Measurements from ENCODE around the gene CEP170B.

CEP170B gene

DNA sequence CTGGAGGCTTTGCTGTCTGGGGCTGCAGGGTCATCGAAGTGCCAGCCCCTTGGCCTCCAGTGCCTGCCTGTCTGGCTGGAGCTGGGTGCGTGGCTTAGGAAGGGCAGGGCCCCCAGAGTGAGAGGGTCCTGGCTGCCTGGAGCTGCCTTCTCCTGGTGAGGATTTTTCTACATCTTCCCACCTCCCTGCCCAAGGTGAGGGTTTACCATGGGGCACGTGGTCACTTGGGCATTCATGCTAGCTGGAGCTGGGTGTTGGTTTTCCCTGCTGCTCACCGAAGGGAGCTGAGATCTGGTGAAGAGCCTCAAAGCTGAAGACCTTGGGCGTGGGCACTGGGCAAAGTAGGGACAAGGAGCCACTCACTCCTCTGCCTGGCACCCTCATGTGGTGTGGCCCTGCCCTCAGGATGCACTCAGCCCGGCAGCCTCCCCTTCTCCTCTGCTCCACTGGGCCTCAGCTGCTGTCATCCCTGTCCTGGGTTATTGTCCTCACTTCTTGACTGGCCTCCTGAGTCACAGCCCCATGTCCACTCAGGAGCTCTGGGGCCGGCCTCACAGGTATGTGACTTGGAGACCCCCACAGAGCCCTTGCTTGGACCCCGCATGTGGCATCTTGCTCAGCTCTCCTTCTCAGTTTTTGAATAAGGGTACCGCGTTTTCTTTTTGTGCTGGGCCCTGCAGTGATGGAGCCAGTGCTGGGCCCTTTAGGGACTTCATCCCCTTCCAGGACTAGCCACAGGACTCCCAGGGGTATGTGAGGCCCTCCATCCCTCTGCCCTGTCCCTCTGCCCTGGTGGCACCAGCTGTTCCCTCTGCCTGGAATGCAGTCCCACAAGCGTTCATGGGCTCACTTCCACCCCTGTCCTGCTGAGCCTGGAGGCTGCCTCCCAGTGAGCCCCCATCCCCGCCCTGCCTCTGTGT, 1.6 kb downstream of the CEP170B start (continued):
- TF ChIP-seq TSHZ2 (CRISPR knock-in tag; IDR thresholded peaks at IDR 0.05) (no peak), ZNF70 (CRISPR knock-in tag; IDR thresholded peaks at IDR 0.05) (no peak), CREB5 (CRISPR knock-in tag; IDR thresholded peaks at IDR 0.05; ENCODE audit: low read depth) (no peak), PPARA (CRISPR knock-in tag; IDR thresholded peaks at IDR 0.05; ENCODE audit: borderline replicate concordance) (no peak), ZC3H10 (CRISPR knock-in tag; IDR thresholded peaks at IDR 0.05) (no peak)
- TF ChIP-seq, protein P1, sequence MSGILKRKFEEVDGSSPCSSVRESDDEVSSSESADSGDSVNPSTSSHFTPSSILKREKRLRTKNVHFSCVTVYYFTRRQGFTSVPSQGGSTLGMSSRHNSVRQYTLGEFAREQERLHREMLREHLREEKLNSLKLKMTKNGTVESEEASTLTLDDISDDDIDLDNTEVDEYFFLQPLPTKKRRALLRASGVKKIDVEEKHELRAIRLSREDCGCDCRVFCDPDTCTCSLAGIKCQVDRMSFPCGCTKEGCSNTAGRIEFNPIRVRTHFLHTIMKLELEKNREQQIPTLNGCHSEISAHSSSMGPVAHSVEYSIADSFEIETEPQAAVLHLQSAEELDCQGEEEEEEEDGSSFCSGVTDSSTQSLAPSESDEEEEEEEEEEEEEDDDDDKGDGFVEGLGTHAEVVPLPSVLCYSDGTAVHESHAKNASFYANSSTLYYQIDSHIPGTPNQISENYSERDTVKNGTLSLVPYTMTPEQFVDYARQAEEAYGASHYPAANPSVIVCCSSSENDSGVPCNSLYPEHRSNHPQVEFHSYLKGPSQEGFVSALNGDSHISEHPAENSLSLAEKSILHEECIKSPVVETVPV (CRISPR knock-in tag; IDR thresholded peaks at IDR 0.05) = no peak

DNA sequence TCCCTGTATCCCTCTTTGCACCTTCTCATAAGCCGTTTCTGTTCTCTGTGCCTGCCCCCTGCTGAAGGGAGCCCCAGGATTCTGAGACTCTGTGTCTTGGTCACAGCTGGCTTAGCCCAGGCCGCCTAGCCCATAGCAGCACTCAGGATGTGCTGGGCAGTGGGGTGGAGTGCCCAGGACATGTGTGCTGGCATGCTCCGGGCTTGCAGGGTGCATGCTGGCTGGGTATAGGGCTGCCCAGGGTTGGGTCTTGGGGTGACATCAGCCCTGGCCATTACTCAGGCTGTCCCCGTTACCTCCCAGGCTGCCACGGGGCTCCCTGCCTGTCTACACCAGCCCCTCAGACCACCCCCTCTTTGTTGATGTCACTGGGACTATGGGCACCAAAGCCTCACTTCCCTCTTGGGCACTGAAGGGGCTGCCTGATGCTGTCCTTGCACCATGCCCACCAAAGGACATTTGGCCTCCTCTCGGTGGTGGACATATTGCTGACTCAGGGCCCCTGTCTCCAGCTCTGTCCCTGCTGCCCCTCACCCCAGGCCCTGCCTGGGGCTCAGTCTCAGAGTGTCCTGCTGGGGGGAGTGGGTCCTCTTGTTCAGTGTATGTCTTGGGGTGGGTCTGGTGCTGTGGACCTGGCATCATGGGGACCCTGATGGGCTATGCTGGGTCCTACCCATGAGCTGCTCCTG, 2.4 kb downstream of the CEP170B start:
- ATAC-seq = no peak
- TF ChIP-seq ZC3H10 (CRISPR knock-in tag; IDR thresholded peaks at IDR 0.05) (no peak), SNAI2 (CRISPR knock-in tag; IDR thresholded peaks at IDR 0.05) (no peak), ESRRG (CRISPR knock-in tag; IDR thresholded peaks at IDR 0.05) (no peak), ZFP3 (CRISPR knock-in tag; IDR thresholded peaks at IDR 0.05) (no peak), ZNF565 (CRISPR knock-in tag; conservative IDR thresholded peaks at IDR 0.05; ENCODE audit: low read depth) (no peak), CREB5 (CRISPR knock-in tag; IDR thresholded peaks at IDR 0.05; ENCODE audit: low read depth) (no peak), ARNTL (CRISPR knock-in tag; IDR thresholded peaks at IDR 0.05; ENCODE audit: borderline replicate concordance, low read depth) (no peak), POU6F1 (CRISPR knock-in tag; IDR thresholded peaks at IDR 0.05; ENCODE audit: borderline replicate concordance, low read depth) (no peak)

- no peak for ATAC-seq
- no peak for TF ChIP-seq ESRRG (CRISPR knock-in tag; IDR thresholded peaks at IDR 0.05)
- TF ChIP-seq ZNF8 (CRISPR knock-in tag; IDR thresholded peaks at IDR 0.05) = no peak
- no peak for TF ChIP-seq CSDC2 (CRISPR knock-in tag; IDR thresholded peaks at IDR 0.05)
- no peak for TF ChIP-seq TOX (CRISPR knock-in tag; IDR thresholded peaks at IDR 0.05; ENCODE audit: borderline replicate concordance)
- TF ChIP-seq CREB5 (CRISPR knock-in tag; IDR thresholded peaks at IDR 0.05; ENCODE audit: low read depth) = no peak
- TF ChIP-seq TSHZ2 (CRISPR knock-in tag; IDR thresholded peaks at IDR 0.05) = no peak
- no peak for TF ChIP-seq PATZ1 (CRISPR knock-in tag; IDR thresholded peaks at IDR 0.05; ENCODE audit: borderline replicate concordance)
- TF ChIP-seq TCF4 (CRISPR knock-in tag; IDR thresholded peaks at IDR 0.05; ENCODE audit: borderline replicate concordance) = no peak
- TF ChIP-seq ARNTL (CRISPR knock-in tag; IDR thresholded peaks at IDR 0.05; ENCODE audit: borderline replicate concordance, low read depth) = no peak
- TF ChIP-seq PPARA (CRISPR knock-in tag; IDR thresholded peaks at IDR 0.05; ENCODE audit: borderline replicate concordance) = no peak
- no peak for TF ChIP-seq OSR1 (CRISPR knock-in tag; IDR thresholded peaks at IDR 0.05)
- no peak for TF ChIP-seq ZNF70 (CRISPR knock-in tag; IDR thresholded peaks at IDR 0.05)
Observed at GRCh38 chr14:104868060-104868740, 3.1 kb downstream of the CEP170B start.

Data from SK-N-SH treated with all-trans-retinoic acid at 6 μM for 48 hours (cell line).